HEK293T (cell line): ENCODE results near the gene AVPR2.

Experiments
- CTCF ChIA-PET: fragments of 350-600 bp; formaldehyde crosslinking; extraction: SDS; loops from one replicate; lab custom pipeline; 2021; ENCODE audit warnings: antibody characterized with exemption, inconsistent platforms; lab: Yijun Ruan, JAX
- POLR2A ChIA-PET: fragments of 350-600 bp; formaldehyde crosslinking; extraction: SDS; loops from one replicate; lab custom pipeline; 2020; ENCODE audit warnings: antibody characterized with exemption, inconsistent platforms; lab: Yijun Ruan, JAX
- DNase-seq: peaks from one replicate; pipeline ENCODE4 v3.0.0; 2012; ENCODE audit warnings: mixed read lengths; ENCODE audit errors: extremely low spot score
- ARNT ChIP-seq: fragments of 450-650 bp; IDR thresholded peaks from 2 replicates; pipeline ENCODE4 v1.6.1; 2017; ENCODE audit warnings: mild to moderate bottlenecking
- BHLHE40 ChIP-seq: fragments of 450-650 bp; IDR thresholded peaks from 2 replicates; pipeline ENCODE4 v1.6.1; 2016; ENCODE audit warnings: mild to moderate bottlenecking, moderate library complexity, borderline replicate concordance
- CTBP1 ChIP-seq: fragments of 450-650 bp; IDR thresholded peaks from 2 replicates; pipeline ENCODE4 v1.6.1; 2016; ENCODE audit warnings: borderline replicate concordance
- ELF4 ChIP-seq: fragments of 450-650 bp; IDR thresholded peaks from 2 replicates; pipeline ENCODE4 v1.6.1; 2017; ENCODE audit warnings: antibody characterized with exemption
- FOXA1 ChIP-seq: fragments of 450-650 bp; IDR thresholded peaks from 2 replicates; pipeline ENCODE4 v1.6.1; 2016; ENCODE audit warnings: mild to moderate bottlenecking
- FOXK2 ChIP-seq: fragments of 450-650 bp; IDR thresholded peaks from 2 replicates; pipeline ENCODE4 v1.6.1; 2016; ENCODE audit warnings: mild to moderate bottlenecking
- FOXM1 ChIP-seq: fragments of 450-650 bp; IDR thresholded peaks from 2 replicates; pipeline ENCODE4 v1.6.1; 2017; ENCODE audit warnings: mild to moderate bottlenecking, borderline replicate concordance
- HDGF ChIP-seq: fragments of 450-650 bp; IDR thresholded peaks from 2 replicates; pipeline ENCODE4 v1.6.1; 2017; ENCODE audit warnings: antibody characterized with exemption, borderline replicate concordance
- L3MBTL2 ChIP-seq: fragments of 450-650 bp; conservative IDR thresholded peaks from 2 replicates; pipeline ENCODE4 v1.6.1; 2016; ENCODE audit warnings: mild to moderate bottlenecking
- LEF1 ChIP-seq: fragments of 450-650 bp; IDR thresholded peaks from 2 replicates; pipeline ENCODE4 v1.6.1; 2017; ENCODE audit warnings: mild to moderate bottlenecking, borderline replicate concordance
- NFRKB ChIP-seq: fragments of 450-650 bp; IDR thresholded peaks from 2 replicates; pipeline ENCODE4 v1.6.1; 2016; ENCODE audit warnings: mild to moderate bottlenecking, moderate library complexity
- PKNOX1 ChIP-seq: fragments of 450-650 bp; IDR thresholded peaks from 2 replicates; pipeline ENCODE4 v1.6.1; 2016
- SP1 ChIP-seq: fragments of 450-650 bp; IDR thresholded peaks from 2 replicates; pipeline ENCODE4 v1.6.1; 2017
- SUZ12 ChIP-seq: fragments of 450-650 bp; IDR thresholded peaks from 2 replicates; pipeline ENCODE4 v1.6.1; 2016; ENCODE audit warnings: mild to moderate bottlenecking
- TARDBP ChIP-seq: fragments of 450-650 bp; IDR thresholded peaks from 2 replicates; pipeline ENCODE4 v1.6.1; 2016
- ZNF384 ChIP-seq: fragments of 450-650 bp; IDR thresholded peaks from 2 replicates; pipeline ENCODE4 v1.6.1; 2016

The AVPR2 gene

DNA sequence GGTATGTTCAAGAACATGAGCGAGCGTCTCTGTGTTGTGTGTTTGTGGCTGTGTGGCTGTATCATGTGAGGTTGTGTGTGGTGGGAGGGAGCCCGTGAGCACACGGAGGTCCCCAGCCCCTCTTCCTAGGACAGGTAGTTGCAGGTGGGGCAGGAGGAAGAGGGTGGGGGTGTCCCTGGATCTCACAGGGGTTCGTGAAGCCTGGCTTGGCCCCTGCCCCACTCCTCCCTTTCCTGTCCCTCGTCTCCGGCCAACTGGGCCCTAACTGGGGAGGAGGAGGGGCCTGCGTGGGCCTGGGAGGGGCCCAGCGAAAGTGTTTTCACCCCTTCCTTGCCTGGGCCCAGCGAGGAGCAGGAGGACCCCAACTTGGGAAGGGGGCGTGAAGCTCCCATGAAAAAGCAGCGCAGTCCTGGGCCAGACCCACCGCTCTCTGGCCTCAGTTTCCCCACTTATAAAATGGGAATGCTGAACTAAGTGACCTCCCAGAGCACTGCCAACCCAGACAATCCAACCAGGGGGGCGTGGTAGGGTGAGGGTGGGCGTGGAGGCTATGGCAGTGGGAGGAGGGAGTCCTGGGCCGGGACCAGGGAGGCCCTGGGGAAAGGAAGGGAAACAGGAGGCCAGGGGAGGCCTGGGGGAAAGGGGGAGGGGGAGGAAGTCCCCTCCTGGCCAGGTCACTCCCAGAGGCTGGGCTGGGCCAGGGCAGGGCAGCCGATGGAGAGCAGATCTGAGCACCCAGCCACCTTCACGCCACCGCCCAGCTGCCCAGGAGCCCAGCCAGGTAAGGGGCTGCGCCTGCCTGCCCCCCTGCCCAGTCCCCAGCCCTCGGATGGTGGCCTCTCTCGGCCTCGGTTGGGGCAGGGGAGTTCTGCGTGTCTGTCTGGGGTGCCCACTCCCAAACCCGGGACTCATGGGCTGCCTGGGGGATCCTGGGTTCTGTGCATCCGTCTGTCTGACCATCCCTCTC is at the start of gene AVPR2:
TSS of gene AVPR2 (plus strand) at position 683 of the 967 bp plus-strand sequence. CDS start 473 bp downstream, outside the sequence.
- TF ChIP-seq SP1, result no peak
- no peak for TF ChIP-seq PKNOX1
- TF ChIP-seq CTBP1, result no peak
- TF ChIP-seq NFRKB, result no peak
- ChIA-PET POLR2A (no interaction called here), CTCF (no interaction called here)
- DNase-seq, result no peak

GRCh38 chrX:153854702-153855101 is 49.8 kb upstream of the AVPR2 start:
- CTCF ChIA-PET, result no interaction called here

DNA sequence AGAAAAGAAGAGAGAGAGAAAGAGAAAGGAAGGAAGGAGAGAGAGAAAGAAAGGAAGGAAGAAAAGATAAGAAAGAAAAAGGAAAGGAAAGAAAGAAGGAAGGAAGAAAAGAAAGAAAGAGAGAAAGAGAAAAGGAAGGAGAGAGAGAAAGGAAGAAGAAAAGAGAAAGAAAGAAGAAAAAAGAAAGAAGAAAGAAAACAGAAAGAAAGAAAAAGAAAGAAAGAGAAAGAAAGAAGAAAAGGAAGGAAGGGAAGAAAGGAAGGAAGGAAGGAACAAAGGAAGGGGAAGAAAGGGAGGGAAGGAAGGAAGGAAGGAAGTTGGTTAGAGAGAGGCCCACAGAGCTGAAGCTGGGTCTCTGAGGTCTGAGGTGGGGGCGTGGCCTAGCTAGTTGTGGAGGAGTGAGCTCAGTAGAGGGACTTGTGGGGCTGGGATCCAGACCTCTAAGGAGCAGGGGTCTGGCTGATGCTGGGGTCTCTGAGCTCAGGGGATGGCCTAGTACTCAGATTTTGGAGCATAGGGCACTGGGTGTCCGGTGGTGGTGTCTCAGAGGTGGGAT is 47.0 kb upstream of the AVPR2 start:
- ChIA-PET POLR2A (no interaction called here), CTCF (no interaction called here)
- TF ChIP-seq FOXK2 (no peak), PKNOX1 (no peak), NFRKB (no peak), TARDBP (no peak), LEF1 (no peak), SP1 (no peak), ELF4 (no peak), CTBP1 (no peak), ZNF384 (no peak), SUZ12 (no peak), BHLHE40 (no peak), HDGF (no peak), FOXA1 (no peak), ARNT (no peak), L3MBTL2 (no peak), FOXM1 (no peak)
- no peak for DNase-seq

More at GRCh38 chrX:153854702-153855101, 49.8 kb upstream of the AVPR2 start:
- DNase-seq, result no peak
- POLR2A ChIA-PET, result no interaction called here
- TF ChIP-seq ARNT, result no peak
- no peak for TF ChIP-seq CTBP1
- TF ChIP-seq SUZ12, result no peak
- no peak for TF ChIP-seq L3MBTL2
- no peak for TF ChIP-seq BHLHE40
- no peak for TF ChIP-seq FOXM1
- TF ChIP-seq NFRKB, result no peak
- TF ChIP-seq LEF1, result no peak
- TF ChIP-seq SP1, result no peak
- no peak for TF ChIP-seq ZNF384
- no peak for TF ChIP-seq FOXK2

DNA sequence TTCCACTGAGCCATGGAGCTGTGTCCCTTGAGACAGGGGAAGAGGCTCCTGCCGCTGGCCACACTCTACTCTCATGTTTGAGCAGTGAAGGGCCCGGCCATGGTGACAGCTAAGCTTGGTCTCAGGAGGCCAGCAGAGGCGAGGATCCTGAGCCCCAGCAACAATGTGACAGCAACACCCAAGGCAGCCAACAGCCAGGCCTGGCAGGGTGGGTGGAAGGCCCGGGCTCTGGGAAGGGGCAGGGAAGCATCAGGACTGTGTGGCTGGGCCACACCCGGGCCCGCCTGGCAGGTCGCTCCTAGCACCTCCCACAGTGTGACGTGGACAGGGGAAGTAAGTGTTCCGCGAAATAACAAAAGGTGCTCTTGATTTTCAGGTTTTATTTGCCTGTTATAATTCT is 43.3 kb upstream of the AVPR2 start:
- CTCF ChIA-PET, result no interaction called here
- no peak for TF ChIP-seq PKNOX1
- no peak for TF ChIP-seq SUZ12
- no peak for TF ChIP-seq FOXM1
- no peak for TF ChIP-seq CTBP1
- no peak for TF ChIP-seq NFRKB
- TF ChIP-seq HDGF, result no peak
- no peak for TF ChIP-seq FOXK2
- TF ChIP-seq SP1, result no peak
- TF ChIP-seq L3MBTL2, result no peak
- TF ChIP-seq FOXA1, result no peak
- no peak for TF ChIP-seq BHLHE40
- TF ChIP-seq ELF4, result no peak
- no peak for TF ChIP-seq ZNF384
- no peak for TF ChIP-seq LEF1
- POLR2A ChIA-PET, result no interaction called here
- no peak for DNase-seq

DNA sequence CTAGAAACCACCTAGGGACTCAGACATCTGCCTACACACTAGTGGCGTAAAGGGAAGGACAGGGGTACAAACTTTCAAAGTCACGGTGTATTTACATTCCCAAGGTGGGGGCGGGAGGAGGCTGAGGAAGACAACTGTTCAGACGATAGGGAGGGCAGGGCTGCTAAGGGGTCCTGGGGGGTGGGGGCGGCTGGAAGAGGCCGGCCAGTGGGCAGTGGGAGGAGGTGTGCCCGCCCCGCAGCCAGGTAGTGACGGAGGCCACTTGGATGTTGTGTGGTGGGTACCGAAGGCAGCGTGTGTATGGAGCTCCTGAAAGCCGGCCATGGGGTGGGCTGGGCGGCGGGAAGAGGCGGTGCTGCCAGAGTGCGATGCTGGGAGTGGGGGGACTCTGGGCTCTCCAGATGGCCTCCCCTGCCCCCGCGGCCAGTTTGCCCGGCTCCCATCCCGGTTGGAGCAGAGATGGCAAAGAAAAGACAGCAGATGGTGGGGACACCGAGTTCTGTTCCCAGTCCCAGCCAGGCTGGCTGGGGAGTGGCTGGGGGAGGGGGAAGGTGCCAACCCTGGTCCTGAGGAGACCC is 42.7 kb upstream of the AVPR2 start:
- ChIA-PET CTCF (no interaction called here), POLR2A (interaction anchor here (0.6 kb wide), 1 partner anchor 633 kb away, joined by 3 read pairs; no protein-coding TSS in a partner anchor)
- DNase-seq, result no peak
- TF ChIP-seq SUZ12, result no peak
- no peak for TF ChIP-seq ARNT
- no peak for TF ChIP-seq ZNF384
- no peak for TF ChIP-seq NFRKB
